ENCODE data around the gene MTG1. TPM values are rescaled to one million over a fixed set of nuclear protein-coding genes. Genes with fewer than 3 reads are reported as not detected.

Gene MTG1
- total RNA-seq, 5 donors from 2014 or later (not counting 1 experiment from before 2014, with no cell fraction given), result 46.7 to 79.3 (median 69.4) TPM

DNA sequence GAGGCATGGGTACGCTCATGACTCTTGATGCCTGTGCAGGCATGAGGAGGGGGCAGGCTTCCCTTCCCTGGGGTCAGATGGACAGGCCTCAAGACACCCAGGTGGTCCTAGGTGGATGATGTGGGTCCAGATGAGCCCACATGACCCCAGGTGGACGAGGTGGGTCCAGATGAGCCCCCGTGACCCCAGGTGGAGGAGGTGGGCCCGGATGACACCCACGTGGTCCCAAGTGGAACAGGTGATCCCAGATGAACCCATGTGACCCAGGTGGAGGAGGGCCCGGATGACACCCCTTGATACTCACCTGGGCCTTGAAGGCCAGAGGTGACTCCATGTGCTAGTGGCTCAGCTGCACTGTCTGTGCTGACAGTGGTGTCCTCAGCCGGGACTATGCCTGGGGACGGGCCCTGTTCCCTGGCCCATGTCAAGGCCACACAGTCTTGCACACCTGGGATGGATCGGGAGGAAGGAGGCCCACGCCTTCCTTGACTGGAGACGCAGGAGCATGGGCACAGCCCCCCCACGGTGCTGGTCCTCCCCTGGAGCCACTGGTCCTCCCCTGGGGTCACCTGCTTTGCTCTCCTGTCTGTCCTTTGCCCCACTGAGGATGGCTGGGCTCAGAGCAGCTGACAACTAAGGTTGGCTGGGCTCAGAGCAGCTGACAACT, 43.5 kb upstream of the MTG1 start:
- H3K9me3 Mint-ChIP-seq, result no peaks in the 10 kb centered on the region
- no peak for DNase-seq
- Histone ChIP-seq H3K4me3 (ENCODE audit: control insufficient read depth in 1 of 2, extremely low read depth in 1 of 2, low read length in 1 of 2) (no peak overlapping the region), H3K4me1 (ENCODE audit: control insufficient read depth in 1 of 2, extremely low read depth in 1 of 2, insufficient read depth in 2 of 2, low read length in 2 of 2) (no peaks in the 10 kb centered on the region), H3K9me3 (no peaks in the 10 kb centered on the region), H3K36me3 (ENCODE audit: control insufficient read depth in 2 of 2, extremely low read depth in 1 of 2, insufficient read depth in 1 of 2, low read length in 1 of 2) (no peaks in the 10 kb centered on the region), H3K27me3 (replicated peaks in 1 of 2; ENCODE audit: control insufficient read depth in 2 of 2, extremely low read depth in 1 of 2, insufficient read depth in 2 of 2, low read length in 1 of 2) (peaks cover 0 to 50% of the 10 kb centered on the region in 2 experiments), H3K27ac (ENCODE audit: low read length) (no peak overlapping the region)
- H3K4me1 Mint-ChIP-seq, result no peaks in the 10 kb centered on the region
- no peak overlapping the region for H3K27ac Mint-ChIP-seq
- WGBS (ENCODE audit: insufficient coverage), result 84% methylated on average over 10 of the region's 12 CpGs
- H3K4me3 Mint-ChIP-seq, result no peak overlapping the region
- peaks cover 13 to 25% of the 10 kb centered on the region in 2 donors for H3K27me3 Mint-ChIP-seq
- no peak for ATAC-seq (replicated peaks in 1 of 4)
- ChIA-PET POLR2A (no interaction called here), CTCF (no interaction called here)
- no peaks in the 10 kb centered on the region for H3K36me3 Mint-ChIP-seq

DNA sequence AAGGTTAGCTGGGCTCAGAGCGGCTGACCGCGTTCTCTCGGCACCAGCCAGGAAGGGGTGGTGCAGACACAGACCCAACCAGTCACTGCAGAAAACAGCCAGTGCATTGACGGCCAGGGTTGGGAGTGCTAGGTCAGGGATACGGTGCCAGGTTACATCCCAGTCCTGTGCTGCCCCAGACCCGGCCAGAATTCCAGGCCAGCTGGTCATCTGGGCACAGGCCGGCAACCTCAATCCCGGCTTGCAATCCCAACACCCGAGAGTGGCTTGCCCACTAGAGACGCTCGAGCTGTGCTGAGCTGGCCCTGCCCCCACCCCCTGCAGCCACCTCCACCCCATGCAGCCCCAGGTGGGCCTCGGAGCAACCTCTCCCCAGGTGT, 43.0 kb upstream of the MTG1 start:
- CTCF ChIA-PET, result no interaction called here
- Mint-ChIP-seq H3K4me1 (no peaks in the 10 kb centered on the region), H3K36me3 (no peaks in the 10 kb centered on the region), H3K27me3 (peaks cover 8 to 19% of the 10 kb centered on the region in 2 donors), H3K27ac (no peak overlapping the region), H3K4me3 (no peak overlapping the region), H3K9me3 (no peaks in the 10 kb centered on the region)
- DNase-seq (no peak), ATAC-seq (replicated peaks in 1 of 4) (no peak)
- Histone ChIP-seq H3K9me3 (no peaks in the 10 kb centered on the region), H3K36me3 (ENCODE audit: control insufficient read depth in 2 of 2, extremely low read depth in 1 of 2, insufficient read depth in 1 of 2, low read length in 1 of 2) (no peaks in the 10 kb centered on the region), H3K4me3 (ENCODE audit: control insufficient read depth in 1 of 2, extremely low read depth in 1 of 2, low read length in 1 of 2) (no peak overlapping the region), H3K27ac (ENCODE audit: low read length) (no peak overlapping the region), H3K27me3 (replicated peaks in 1 of 2; ENCODE audit: control insufficient read depth in 2 of 2, extremely low read depth in 1 of 2, insufficient read depth in 2 of 2, low read length in 1 of 2) (peaks cover 0 to 46% of the 10 kb centered on the region in 2 experiments), H3K4me1 (ENCODE audit: control insufficient read depth in 1 of 2, extremely low read depth in 1 of 2, insufficient read depth in 2 of 2, low read length in 2 of 2) (peaks cover 0 to under 1% of the 10 kb centered on the region in 2 experiments)
- POLR2A ChIA-PET, result no interaction called here
- WGBS (ENCODE audit: insufficient coverage), result 70% methylated on average over 11 of the region's 13 CpGs

DNA sequence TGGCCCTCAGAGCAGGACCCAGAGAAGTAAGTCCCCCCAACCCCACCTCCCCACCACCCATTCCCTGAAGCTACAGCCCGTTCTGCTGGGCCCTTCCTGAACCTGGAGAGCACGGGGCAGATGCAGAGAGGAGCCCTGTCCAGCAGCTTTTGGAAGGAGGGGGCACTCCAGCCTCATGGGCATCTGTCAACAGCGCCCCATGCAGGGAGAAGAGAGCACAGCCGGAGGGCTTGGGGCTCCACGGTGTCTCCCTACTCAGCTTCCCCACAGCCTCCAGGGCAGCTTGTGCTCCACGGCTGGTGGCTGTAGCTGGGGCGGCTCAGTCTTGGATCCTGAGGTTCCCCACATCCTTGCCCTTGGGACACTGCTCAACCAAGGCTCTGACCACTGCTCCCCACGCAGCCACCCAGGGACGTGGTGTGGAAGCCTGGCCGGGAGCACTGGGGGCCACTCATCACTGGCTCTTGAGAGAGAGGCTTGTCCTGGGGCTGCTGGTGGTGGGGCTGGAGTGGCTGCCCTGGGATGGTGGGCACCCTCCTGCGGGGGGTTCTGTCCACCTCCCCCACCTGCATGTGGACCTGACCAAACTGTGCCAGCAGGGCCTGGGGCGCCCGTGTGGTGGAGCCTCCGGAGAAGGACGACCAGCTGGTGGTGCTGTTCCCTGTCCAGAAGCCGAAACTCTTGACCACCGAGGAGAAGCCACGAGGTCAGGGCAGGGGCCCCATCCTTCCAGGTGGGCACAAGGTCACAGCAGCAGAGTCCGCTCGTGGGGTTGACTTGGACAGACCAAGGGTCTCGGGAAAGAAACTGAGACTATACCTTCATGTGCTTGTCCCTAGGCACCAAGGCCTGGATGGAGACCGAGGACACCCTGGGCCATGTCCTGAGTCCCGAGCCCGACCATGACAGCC, 42.3 kb upstream of the MTG1 start:
- Histone ChIP-seq H3K4me1 (ENCODE audit: control insufficient read depth in 1 of 2, extremely low read depth in 1 of 2, insufficient read depth in 2 of 2, low read length in 2 of 2) (peaks cover 0 to 7% of the 10 kb centered on the region in 2 experiments), H3K27me3 (replicated peaks in 1 of 2; ENCODE audit: control insufficient read depth in 2 of 2, extremely low read depth in 1 of 2, insufficient read depth in 2 of 2, low read length in 1 of 2) (peaks cover 0 to 43% of the 10 kb centered on the region in 2 experiments), H3K27ac (ENCODE audit: low read length) (no peak overlapping the region), H3K9me3 (no peaks in the 10 kb centered on the region), H3K4me3 (ENCODE audit: control insufficient read depth in 1 of 2, extremely low read depth in 1 of 2, low read length in 1 of 2) (no peak overlapping the region), H3K36me3 (ENCODE audit: control insufficient read depth in 2 of 2, extremely low read depth in 1 of 2, insufficient read depth in 1 of 2, low read length in 1 of 2) (no peaks in the 10 kb centered on the region)
- 72% methylated on average over 18 of the region's 24 CpGs for WGBS (ENCODE audit: insufficient coverage)
- DNase-seq (no peak), ATAC-seq (replicated peaks in 1 of 4) (no peak)
- POLR2A ChIA-PET, result no interaction called here
- CTCF ChIA-PET, result no interaction called here
- no peaks in the 10 kb centered on the region for H3K36me3 Mint-ChIP-seq
- peaks cover 4 to 12% of the 10 kb centered on the region in 2 donors for H3K27me3 Mint-ChIP-seq
- no peaks in the 10 kb centered on the region for H3K9me3 Mint-ChIP-seq
- H3K4me1 Mint-ChIP-seq, result peaks cover 0 to 4% (median 0%) of the 10 kb centered on the region in 3 donors
- H3K27ac Mint-ChIP-seq, result no peak overlapping the region
- no peak overlapping the region for H3K4me3 Mint-ChIP-seq

DNA sequence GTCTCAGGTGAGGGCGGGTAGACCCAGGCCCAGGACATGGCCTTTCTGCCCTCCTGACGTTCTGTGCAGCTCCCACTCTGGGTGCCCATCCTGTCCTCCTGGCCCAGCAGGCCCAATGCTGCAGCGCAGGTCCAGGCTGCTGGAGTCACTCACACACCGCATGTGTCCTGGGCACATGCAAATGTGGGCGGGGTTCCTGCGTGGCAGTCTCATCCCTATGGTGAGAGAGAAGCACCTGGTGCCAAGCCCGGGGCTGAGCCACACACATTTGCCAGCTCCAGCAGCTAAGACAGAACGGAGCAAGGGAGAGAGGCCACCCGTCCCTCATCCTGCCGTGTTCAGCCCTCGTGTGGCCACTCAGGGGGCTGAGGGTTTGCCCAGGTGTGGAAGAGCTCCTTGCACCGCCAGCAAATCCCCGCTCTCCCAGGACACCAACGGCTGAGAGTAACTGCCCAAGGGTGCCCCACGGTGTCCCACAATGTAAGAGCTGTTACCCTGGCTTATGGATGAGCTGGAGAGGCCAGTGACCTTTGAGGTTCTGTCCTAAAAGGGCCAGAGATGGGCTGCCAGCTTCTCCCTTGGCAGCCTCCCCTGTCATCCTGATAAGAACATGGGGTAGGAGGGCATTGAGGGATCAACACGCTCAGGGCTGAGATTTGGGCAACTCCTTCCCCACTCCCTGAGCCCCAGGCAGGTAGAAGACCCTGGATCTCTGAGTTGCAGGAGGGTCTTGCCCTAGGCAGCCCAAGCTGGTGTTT, 40.6 kb upstream of the MTG1 start:
- Mint-ChIP-seq H3K27ac (no peak overlapping the region), H3K36me3 (no peaks in the 10 kb centered on the region), H3K9me3 (no peaks in the 10 kb centered on the region), H3K4me1 (peaks cover 0 to 8% (median 1%) of the 10 kb centered on the region in 3 donors), H3K4me3 (no peak overlapping the region), H3K27me3 (peaks cover 4 to 5% of the 10 kb centered on the region in 2 donors)
- Histone ChIP-seq H3K27ac (ENCODE audit: low read length) (no peak overlapping the region), H3K36me3 (ENCODE audit: control insufficient read depth in 2 of 2, extremely low read depth in 1 of 2, insufficient read depth in 1 of 2, low read length in 1 of 2) (no peaks in the 10 kb centered on the region), H3K27me3 (replicated peaks in 1 of 2; ENCODE audit: control insufficient read depth in 2 of 2, extremely low read depth in 1 of 2, insufficient read depth in 2 of 2, low read length in 1 of 2) (peaks cover 0 to 27% of the 10 kb centered on the region in 2 experiments), H3K4me1 (ENCODE audit: control insufficient read depth in 1 of 2, extremely low read depth in 1 of 2, insufficient read depth in 2 of 2, low read length in 2 of 2) (peaks cover 0 to 16% of the 10 kb centered on the region in 2 experiments), H3K4me3 (ENCODE audit: control insufficient read depth in 1 of 2, extremely low read depth in 1 of 2, low read length in 1 of 2) (no peak overlapping the region), H3K9me3 (no peaks in the 10 kb centered on the region)
- DNase-seq (no peak), ATAC-seq (replicated peaks in 1 of 4) (no peak)
- CTCF ChIA-PET, result interaction anchor here in 1 of 2 donors (0.6 kb wide), 1 partner anchor 90 kb away, joined by 3 read pairs; no protein-coding TSS in a partner anchor
- 87% methylated on average over 15 of the region's 16 CpGs for whole genome bisulfite sequencing (ENCODE audit: insufficient coverage)
- POLR2A ChIA-PET, result interaction anchor here in 1 of 2 donors (0.5 kb wide), 2 partner anchors 41 to 146 kb away, joined by 3 to 8 read pairs; no protein-coding TSS in a partner anchor

DNA sequence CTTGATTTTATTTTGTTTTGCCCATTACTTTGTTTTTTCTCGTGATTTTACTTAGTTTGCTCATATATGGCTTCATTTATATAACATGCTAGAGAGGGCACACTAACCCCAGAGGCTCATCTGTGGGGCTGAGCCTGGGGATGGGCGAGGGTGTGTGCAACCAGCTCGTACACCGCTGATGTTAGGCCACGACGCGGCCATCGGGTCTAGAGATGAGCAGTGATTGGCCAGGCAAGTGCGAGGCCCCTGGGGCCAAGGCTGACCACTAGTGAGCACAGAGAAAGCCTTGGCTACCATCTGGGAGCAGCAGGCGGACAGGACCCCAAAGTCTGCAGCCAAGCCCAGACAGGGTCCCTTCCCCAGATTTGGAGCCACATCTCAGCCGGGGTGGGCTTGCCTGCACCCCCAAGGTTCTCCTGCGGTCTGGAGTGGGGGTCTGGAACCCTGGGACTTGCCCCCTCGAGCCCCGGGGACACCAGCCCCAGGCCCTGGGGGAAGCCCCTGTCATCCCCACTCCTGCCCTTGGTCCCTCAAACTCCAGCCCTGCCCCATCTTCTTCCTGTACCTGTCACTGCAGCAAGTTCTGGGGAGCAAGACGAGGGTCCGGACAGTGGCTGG, 39.9 kb upstream of the MTG1 start:
- Histone ChIP-seq H3K27ac (ENCODE audit: low read length) (no peak overlapping the region), H3K36me3 (ENCODE audit: control insufficient read depth in 2 of 2, extremely low read depth in 1 of 2, insufficient read depth in 1 of 2, low read length in 1 of 2) (no peaks in the 10 kb centered on the region), H3K4me3 (ENCODE audit: control insufficient read depth in 1 of 2, extremely low read depth in 1 of 2, low read length in 1 of 2) (no peak overlapping the region), H3K27me3 (replicated peaks in 1 of 2; ENCODE audit: control insufficient read depth in 2 of 2, extremely low read depth in 1 of 2, insufficient read depth in 2 of 2, low read length in 1 of 2) (peaks cover 0 to 22% of the 10 kb centered on the region in 2 experiments), H3K4me1 (ENCODE audit: control insufficient read depth in 1 of 2, extremely low read depth in 1 of 2, insufficient read depth in 2 of 2, low read length in 2 of 2) (peaks cover 0 to 16% of the 10 kb centered on the region in 2 experiments), H3K9me3 (no peaks in the 10 kb centered on the region)
- no peak for DNase-seq
- ChIA-PET CTCF (interaction anchor here in 1 of 2 donors (0.6 kb wide), 1 partner anchor 91 kb away, joined by 3 read pairs; no protein-coding TSS in a partner anchor), POLR2A (interaction anchor here in 1 of 2 donors (0.5 kb wide), 2 partner anchors 42 to 147 kb away, joined by 3 to 8 read pairs; no protein-coding TSS in a partner anchor)
- peaks cover 3% of the 10 kb centered on the region in 2 donors for H3K27me3 Mint-ChIP-seq
- peaks cover 0 to 8% (median 1%) of the 10 kb centered on the region in 3 donors for H3K4me1 Mint-ChIP-seq
- no peaks in the 10 kb centered on the region for H3K36me3 Mint-ChIP-seq
- WGBS (ENCODE audit: insufficient coverage), result 84% methylated on average over 15 of the region's 16 CpGs
- no peak overlapping the region for H3K27ac Mint-ChIP-seq
- no peak for ATAC-seq (replicated peaks in 1 of 4)
- no peaks in the 10 kb centered on the region for H3K9me3 Mint-ChIP-seq
- no peak overlapping the region for H3K4me3 Mint-ChIP-seq

Data from T-cell (primary cell).